SK-N-MC (cell line): Measurements from ENCODE around the gene PJA1.

Experiments used
- EZH2 ChIP-seq: fragments of 200-600 bp; sonication (generic); IDR thresholded peaks from one replicate; pipeline ENCODE4 v1.6.1; 2017; ENCODE audit warnings: antibody characterized with exemption
- POLR2AphosphoS5 ChIP-seq: IDR thresholded peaks from 2 replicates; pipeline ENCODE4 v1.6.1; 2012; ENCODE audit warnings: mild to moderate bottlenecking, low read depth, low read length, borderline replicate concordance

DNA sequence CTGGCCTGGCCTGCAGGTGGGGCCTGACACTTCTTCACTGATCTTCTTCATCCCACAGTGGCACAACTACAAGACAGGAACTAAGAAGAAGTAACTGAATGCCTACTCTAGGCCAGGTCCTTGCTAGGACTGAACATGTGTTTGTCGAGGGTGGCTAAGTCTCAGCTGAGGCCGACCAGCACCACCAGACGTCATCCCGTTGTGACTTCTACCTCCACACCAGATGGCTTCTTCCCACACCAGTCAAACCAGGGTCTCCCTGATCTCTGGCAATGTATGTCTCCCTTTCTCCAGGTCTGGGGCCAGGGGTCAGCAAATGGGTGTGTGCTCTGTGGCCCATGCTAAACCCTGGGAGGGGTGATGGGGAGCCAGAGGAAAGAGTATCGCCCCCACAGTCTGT, 40.2 kb downstream of the PJA1 start:
- TF ChIP-seq EZH2, result no peak
- TF ChIP-seq POLR2AphosphoS5, result no peak
